Measurements from ENCODE around the gene KLHL18. TPM values are rescaled to one million over a fixed set of nuclear protein-coding genes. Genes with fewer than 3 reads are reported as not detected.
"Not testable (repeated sequence)": the region's sequence is repeated elsewhere in the genome, so short reads cannot be mapped to it uniquely, and the experiment has no call there.

KLHL18 gene
- polyA plus RNA-seq, 1 donor (not counting 4 experiments of a cell fraction or from before 2014, with no cell fraction given), result 33.4 TPM

- H3K9ac ChIP-seq (ENCODE audit: control insufficient read depth, extremely low read depth, insufficient read depth, low read length), result no peak overlapping the region
- no peak overlapping the region for H3K4me3 ChIP-seq (ENCODE audit: control insufficient read depth in 2 of 3, extremely low read depth in 1 of 3, insufficient read depth in 2 of 3, low read depth in 1 of 3, low read length in 3 of 3)
- no peaks in the 10 kb centered on the region for H3K9me1 ChIP-seq (ENCODE audit: control insufficient read depth, extremely low read depth, insufficient read depth, low read length)
- no peak for DNase-seq (ENCODE audit: low read depth, low spot score)
- H3K4me2 ChIP-seq (ENCODE audit: control insufficient read depth, extremely low read depth, insufficient read depth, low read depth, low read length), result no peak overlapping the region
- no peak overlapping the region for H3K27ac ChIP-seq (ENCODE audit: control insufficient read depth, insufficient read depth, low read length)
- TF ChIP-seq CTCF (optimal IDR thresholded peaks at IDR 0.05 in 1 of 3, IDR thresholded peaks at IDR 0.05 in 1 of 3, conservative IDR thresholded peaks at IDR 0.05 in 1 of 3; ENCODE audit: extremely low read depth in 1 of 3, insufficient read depth in 2 of 3, low read length in 3 of 3) (no peak), EZH2 (IDR thresholded peaks at IDR 0.05; ENCODE audit: low read length) (no peak)
- H3K79me2 ChIP-seq (ENCODE audit: control insufficient read depth, insufficient read depth, low read length), result peaks cover 64% of the 10 kb centered on the region
- no peaks in the 10 kb centered on the region for H3K4me1 ChIP-seq (ENCODE audit: control insufficient read depth, extremely low read depth, insufficient read depth, low read length)
- no peaks in the 10 kb centered on the region for H3K27me3 ChIP-seq (ENCODE audit: control insufficient read depth, extremely low read depth, insufficient read depth, low read length)
- FAIRE-seq, result no peak
- dilution Hi-C loops (cut with MboI; ENCODE audit: extremely low pct_ligation_motif_present, low sequenced_read_pairs), result no loop called here
- peaks cover 0 to 6% of the 10 kb centered on the region in 2 experiments for H3K36me3 ChIP-seq (ENCODE audit: control insufficient read depth in 2 of 2, extremely low read depth in 1 of 2, insufficient read depth in 2 of 2, low read length in 2 of 2)
- no peaks in the 10 kb centered on the region for H4K20me1 ChIP-seq (ENCODE audit: control insufficient read depth, extremely low read depth, insufficient read depth, low read length)
- H2AFZ ChIP-seq (ENCODE audit: control insufficient read depth, low read length), result no peak overlapping the region
- H3K9me3 ChIP-seq (ENCODE audit: control insufficient read depth, low read depth, low read length), result no peaks in the 10 kb centered on the region
These were observed 8.5 kb downstream of the KLHL18 start for GRCh38 chr3:47291158-47291753.

- FAIRE-seq; H2AFZ ChIP-seq (ENCODE audit: control insufficient read depth, low read length); DNase-seq (ENCODE audit: low read depth, low spot score); H4K20me1 ChIP-seq (ENCODE audit: control insufficient read depth, extremely low read depth, insufficient read depth, low read length); H3K4me3 ChIP-seq (ENCODE audit: control insufficient read depth in 2 of 3, extremely low read depth in 1 of 3, insufficient read depth in 2 of 3, low read depth in 1 of 3, low read length in 3 of 3); H3K9me3 ChIP-seq (ENCODE audit: control insufficient read depth, low read depth, low read length); H3K9ac ChIP-seq (ENCODE audit: control insufficient read depth, extremely low read depth, insufficient read depth, low read length); dilution Hi-C loops (cut with MboI; ENCODE audit: extremely low pct_ligation_motif_present, low sequenced_read_pairs); H3K36me3 ChIP-seq (ENCODE audit: control insufficient read depth in 2 of 2, extremely low read depth in 1 of 2, insufficient read depth in 2 of 2, low read length in 2 of 2); H3K27ac ChIP-seq (ENCODE audit: control insufficient read depth, insufficient read depth, low read length); H3K9me1 ChIP-seq (ENCODE audit: control insufficient read depth, extremely low read depth, insufficient read depth, low read length); H3K4me1 ChIP-seq (ENCODE audit: control insufficient read depth, extremely low read depth, insufficient read depth, low read length); H3K27me3 ChIP-seq (ENCODE audit: control insufficient read depth, extremely low read depth, insufficient read depth, low read length); H3K4me2 ChIP-seq (ENCODE audit: control insufficient read depth, extremely low read depth, insufficient read depth, low read depth, low read length): not testable (repeated sequence)
- H3K79me2 ChIP-seq (ENCODE audit: control insufficient read depth, insufficient read depth, low read length), result peaks cover 60% of the 10 kb centered on the region
These were observed 9.1 kb downstream of the KLHL18 start for GRCh38 chr3:47291754-47292420.
